GM12891 (cell line): Measurements from ENCODE around the gene OOSP4A.

Source experiments
- PAX5 ChIP-seq: IDR thresholded peaks from 2 replicates; pipeline ENCODE4 v1.6.1; 2011; ENCODE audit warnings: low read length, moderate library complexity, mild to moderate bottlenecking; ENCODE audit not compliant: insufficient read depth, severe bottlenecking
- POLR2A ChIP-seq: IDR thresholded peaks from 2 replicates; pipeline ENCODE4 v1.6.1; 2011; ENCODE audit warnings: low read depth, low read length, control low read depth
- POLR2AphosphoS5 ChIP-seq: IDR thresholded peaks from 2 replicates; pipeline ENCODE4 v1.6.1; 2011; ENCODE audit warnings: low read depth, low read length, control low read depth
- POU2F2 ChIP-seq: IDR thresholded peaks from 2 replicates; pipeline ENCODE4 v1.6.1; 2011; ENCODE audit warnings: low read depth, mild to moderate bottlenecking, control low read depth, low read length, moderate library complexity

- no peak for TF ChIP-seq POLR2A
- no peak for TF ChIP-seq POU2F2
- no peak for TF ChIP-seq PAX5
- TF ChIP-seq POLR2AphosphoS5 = no peak
Observed at GRCh38 chr11:59953463-59954218, 10.2 kb upstream of the OOSP4A start.
